ENCODE results near the gene FBXO42. TPM values are rescaled to one million over a fixed set of nuclear protein-coding genes. Genes with fewer than 3 reads are reported as not detected.
"Not testable (repeated sequence)": the region's sequence is repeated elsewhere in the genome, so short reads cannot be mapped to it uniquely, and the experiment has no call there.

Gene FBXO42
- polyA plus RNA-seq, 3 donors: 11.6 to 18.4 (median 16.9) TPM

GRCh38 chr1:16257968-16258367 is 94.3 kb downstream of the FBXO42 start:
- H3K27ac Mint-ChIP-seq: no peak overlapping the region
- Histone ChIP-seq H3K27me3 (ENCODE audit: control insufficient read depth in 2 of 2, insufficient read depth in 2 of 2, low read length in 2 of 2) (no peaks in the 10 kb centered on the region), H3K4me1 (ENCODE audit: control insufficient read depth in 1 of 2, insufficient read depth in 2 of 2, low read length in 2 of 2) (no peaks in the 10 kb centered on the region), H2AFZ (ENCODE audit: insufficient read depth, low read depth, low read length, poor library complexity, severe bottlenecking) (no peak overlapping the region), H4K20me1 (ENCODE audit: insufficient read depth, low read length) (peaks cover 61% of the 10 kb centered on the region), H3K27ac (ENCODE audit: low read depth in 1 of 2, low read length in 2 of 2) (no peak overlapping the region), H3K79me2 (ENCODE audit: insufficient read depth, low read length) (peaks cover 5% of the 10 kb centered on the region), H3K9ac (ENCODE audit: insufficient read depth, low read length, poor library complexity, severe bottlenecking) (no peak overlapping the region), H3K4me2 (replicated peaks; ENCODE audit: extremely low read depth, low read length, poor library complexity, severe bottlenecking) (no peak overlapping the region), H3K9me3 (replicated peaks in 1 of 2; ENCODE audit: control insufficient read depth in 1 of 2, insufficient read depth in 1 of 2, low read length in 2 of 2) (no peaks in the 10 kb centered on the region), H3K36me3 (replicated peaks in 1 of 2; ENCODE audit: control insufficient read depth in 1 of 2, insufficient read depth in 2 of 2, low read length in 2 of 2) (peaks cover 39 to 63% of the 10 kb centered on the region in 2 donors), H3K4me3 (replicated peaks in 1 of 3; ENCODE audit: low read depth in 2 of 3, low read length in 3 of 3) (no peak overlapping the region)
- no peaks in the 10 kb centered on the region for H3K9me3 Mint-ChIP-seq
- H3K4me1 Mint-ChIP-seq: no peaks in the 10 kb centered on the region
- no peak for TF ChIP-seq CTCF (IDR thresholded peaks at IDR 0.05)
- intact Hi-C loops (cut with micrococcal nuclease): no loop called here
- no CpG with 5 or more reads among the region's 3 CpGs for WGBS (ENCODE audit: insufficient coverage)
- H3K36me3 Mint-ChIP-seq: peaks cover 38 to 40% of the 10 kb centered on the region in 2 donors
- DNase-seq: no peak
- H3K27me3 Mint-ChIP-seq (ENCODE audit: low read depth in 3 of 3): no peaks in the 10 kb centered on the region
- H3K4me3 Mint-ChIP-seq: no peak overlapping the region

GRCh38 chr1:16257556-16257955 is 94.7 kb downstream of the FBXO42 start:
- H3K9ac ChIP-seq (ENCODE audit: insufficient read depth, low read length, poor library complexity, severe bottlenecking); H3K27me3 Mint-ChIP-seq (ENCODE audit: low read depth in 3 of 3); H3K4me3 ChIP-seq (replicated peaks in 1 of 3; ENCODE audit: low read depth in 2 of 3, low read length in 3 of 3); H3K9me3 Mint-ChIP-seq; H3K27ac Mint-ChIP-seq; H3K9me3 ChIP-seq (replicated peaks in 1 of 2; ENCODE audit: control insufficient read depth in 1 of 2, insufficient read depth in 1 of 2, low read length in 2 of 2); H3K27me3 ChIP-seq (ENCODE audit: control insufficient read depth in 2 of 2, insufficient read depth in 2 of 2, low read length in 2 of 2); DNase-seq; intact Hi-C loops (cut with micrococcal nuclease); H2AFZ ChIP-seq (ENCODE audit: insufficient read depth, low read depth, low read length, poor library complexity, severe bottlenecking); H3K4me3 Mint-ChIP-seq; H3K4me2 ChIP-seq (replicated peaks; ENCODE audit: extremely low read depth, low read length, poor library complexity, severe bottlenecking); H3K4me1 ChIP-seq (ENCODE audit: control insufficient read depth in 1 of 2, insufficient read depth in 2 of 2, low read length in 2 of 2); H3K79me2 ChIP-seq (ENCODE audit: insufficient read depth, low read length); H3K4me1 Mint-ChIP-seq; H3K27ac ChIP-seq (ENCODE audit: low read depth in 1 of 2, low read length in 2 of 2): not testable (repeated sequence)
- peaks cover 60% of the 10 kb centered on the region for H4K20me1 ChIP-seq (ENCODE audit: insufficient read depth, low read length)
- H3K36me3 ChIP-seq (replicated peaks in 1 of 2; ENCODE audit: control insufficient read depth in 1 of 2, insufficient read depth in 2 of 2, low read length in 2 of 2): peaks cover 43 to 64% of the 10 kb centered on the region in 2 donors
- peaks cover 41 to 43% of the 10 kb centered on the region in 2 donors for H3K36me3 Mint-ChIP-seq
- WGBS (ENCODE audit: insufficient coverage): no CpG with 5 or more reads among the region's 3 CpGs

All from CD14-positive monocyte (primary cell).